HFFc6 (cell line): Measurements from ENCODE around the gene PKP3. TPM values are rescaled to one million over a fixed set of nuclear protein-coding genes. Genes with fewer than 3 reads are reported as not detected.
A peak's percentile ranks its signal among the peaks of the same experiment; 100 is the strongest.

ENCODE experiments used
- DNase-seq: peaks from one replicate; pipeline ENCODE4 v3.0.0-alpha.2; 2018
- H3K27ac Mint-ChIP-seq: 2 replicates; pipeline ENCODE4 v1.8.0; 2020; ENCODE audit warnings: mild to moderate bottlenecking, mixed read lengths
- H3K27me3 Mint-ChIP-seq: 2 replicates; pipeline ENCODE4 v1.8.0; 2021; ENCODE audit warnings: mild to moderate bottlenecking, moderate library complexity, mixed read lengths; ENCODE audit not compliant: insufficient read depth
- H3K36me3 Mint-ChIP-seq: 2 replicates; pipeline ENCODE4 v1.8.0; 2021; ENCODE audit warnings: low read depth, mixed read lengths
- H3K4me1 Mint-ChIP-seq: 2 replicates; pipeline ENCODE4 v1.8.0; 2020; ENCODE audit warnings: low read depth, mixed read lengths
- H3K4me3 Mint-ChIP-seq: 2 replicates; pipeline ENCODE4 v1.8.0; 2020; ENCODE audit warnings: mild to moderate bottlenecking, moderate library complexity, mixed read lengths
- H3K9me3 Mint-ChIP-seq: 2 replicates; pipeline ENCODE4 v1.8.0; 2020; ENCODE audit warnings: mild to moderate bottlenecking, mixed read lengths
- total RNA-seq, 6 experiments: library from RNA; stranded (reverse); fragmentation: NEBNext Ultra II Directional; extraction: Animal tissue kit (Norgen Biotek cat#: 25700); gene quantifications; 2 replicates in 1 of 6; 3 replicates in 5 of 6; pipeline ENCODE4 v1.2.3, GENCODE V29; 2021
- TF ChIP-seq, protein P1 (sequence below): fragments of 200-600 bp; sonication (generic); IDR thresholded peaks from 2 replicates; pipeline ENCODE4 v1.5.0; 2021; ENCODE audit warnings: antibody characterized with exemption, mild to moderate bottlenecking

The PKP3 gene
- total RNA-seq, 6 experiments from 2014 or later = 2.5 to 3.3 (median 2.9) TPM

DNA sequence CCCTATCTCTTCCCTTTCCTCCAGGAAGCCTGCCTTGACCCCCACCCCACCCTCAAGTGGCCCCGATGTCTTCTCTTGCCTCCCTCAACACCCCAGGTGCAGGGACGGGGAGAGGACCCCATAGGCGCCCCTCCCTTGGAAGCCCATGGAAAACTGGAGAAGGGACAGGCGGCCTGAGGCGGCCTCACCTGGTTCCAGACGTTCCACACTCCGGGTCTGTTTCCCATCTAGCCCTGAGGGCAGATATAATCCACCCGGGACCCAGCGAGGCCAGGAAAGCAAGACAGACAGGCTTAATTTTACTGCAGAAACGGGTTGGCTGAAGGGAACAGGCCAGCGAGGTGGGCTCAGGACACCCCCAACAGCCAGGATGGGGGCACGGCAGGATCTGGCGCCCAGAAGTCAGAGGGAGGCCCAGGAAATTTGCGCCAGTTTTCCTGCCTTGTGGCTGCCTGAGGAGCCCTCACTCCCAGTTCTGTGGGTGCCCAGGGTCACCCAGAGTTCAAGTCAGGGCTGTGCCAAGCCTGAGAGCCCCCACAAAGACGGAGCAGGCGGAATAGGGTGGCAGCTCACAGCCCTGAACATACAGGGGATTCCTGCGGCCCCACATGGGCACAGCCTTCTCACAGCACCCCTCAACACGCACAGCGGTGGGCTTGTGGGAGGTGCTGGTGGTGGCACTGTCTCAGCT, 23.8 kb downstream of the PKP3 start:
- peaks cover 12% of the 10 kb centered on the region for H3K4me1 Mint-ChIP-seq
- H3K27ac Mint-ChIP-seq = no peak overlapping the region
- no peaks in the 10 kb centered on the region for H3K9me3 Mint-ChIP-seq
- peaks cover 4% of the 10 kb centered on the region for H3K27me3 Mint-ChIP-seq
- no peak for DNase-seq
- H3K4me3 Mint-ChIP-seq = 0 out of 2 replicates have a peak overlapping the region, but pooled peaks have one; percentile 34
- TF ChIP-seq, protein P1, sequence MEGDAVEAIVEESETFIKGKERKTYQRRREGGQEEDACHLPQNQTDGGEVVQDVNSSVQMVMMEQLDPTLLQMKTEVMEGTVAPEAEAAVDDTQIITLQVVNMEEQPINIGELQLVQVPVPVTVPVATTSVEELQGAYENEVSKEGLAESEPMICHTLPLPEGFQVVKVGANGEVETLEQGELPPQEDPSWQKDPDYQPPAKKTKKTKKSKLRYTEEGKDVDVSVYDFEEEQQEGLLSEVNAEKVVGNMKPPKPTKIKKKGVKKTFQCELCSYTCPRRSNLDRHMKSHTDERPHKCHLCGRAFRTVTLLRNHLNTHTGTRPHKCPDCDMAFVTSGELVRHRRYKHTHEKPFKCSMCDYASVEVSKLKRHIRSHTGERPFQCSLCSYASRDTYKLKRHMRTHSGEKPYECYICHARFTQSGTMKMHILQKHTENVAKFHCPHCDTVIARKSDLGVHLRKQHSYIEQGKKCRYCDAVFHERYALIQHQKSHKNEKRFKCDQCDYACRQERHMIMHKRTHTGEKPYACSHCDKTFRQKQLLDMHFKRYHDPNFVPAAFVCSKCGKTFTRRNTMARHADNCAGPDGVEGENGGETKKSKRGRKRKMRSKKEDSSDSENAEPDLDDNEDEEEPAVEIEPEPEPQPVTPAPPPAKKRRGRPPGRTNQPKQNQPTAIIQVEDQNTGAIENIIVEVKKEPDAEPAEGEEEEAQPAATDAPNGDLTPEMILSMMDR = no peak
- no peaks in the 10 kb centered on the region for H3K36me3 Mint-ChIP-seq

DNA sequence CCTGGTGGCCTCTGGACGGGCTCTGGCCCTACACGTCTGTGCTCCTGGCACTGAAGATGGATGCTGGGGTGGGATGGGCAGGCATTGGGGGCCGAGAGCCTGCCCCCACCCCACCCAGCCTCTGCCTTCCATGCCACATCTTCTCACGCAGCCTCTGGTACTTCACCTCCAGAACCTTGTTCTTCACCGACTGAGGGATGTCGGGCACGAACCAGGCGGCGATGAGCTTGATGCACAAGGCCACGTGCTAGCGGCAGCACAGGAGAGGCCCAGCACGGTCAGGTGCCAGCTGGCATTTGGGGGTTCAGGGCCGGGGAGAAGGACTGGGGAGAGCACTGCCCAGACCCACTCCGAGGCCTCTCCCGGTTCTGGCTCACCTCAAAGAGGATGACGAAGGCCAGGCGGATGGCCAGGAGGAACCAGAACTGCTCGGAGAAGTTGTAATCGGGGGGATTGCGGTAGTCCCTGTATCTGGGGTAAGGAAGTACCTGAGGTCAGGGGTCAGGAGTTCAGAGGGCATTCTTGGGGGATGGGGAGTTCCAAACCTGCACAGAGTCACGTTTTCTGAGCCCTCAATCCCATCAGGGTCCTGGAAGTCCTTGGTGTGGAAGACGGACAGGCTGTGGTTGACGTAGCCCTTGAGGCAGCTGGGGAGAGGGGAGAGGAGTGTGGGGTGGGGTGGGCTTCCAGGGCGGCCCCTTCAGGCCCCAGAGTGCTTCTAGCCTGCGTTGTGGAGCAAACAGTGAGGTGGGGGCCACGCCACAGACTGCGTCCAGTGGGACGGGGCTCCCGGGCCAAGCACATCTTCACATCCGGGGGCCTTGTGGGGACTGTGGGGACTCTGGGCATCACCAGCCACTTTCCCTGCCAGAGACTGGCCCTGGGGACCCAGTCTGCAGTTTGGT, 24.6 kb downstream of the PKP3 start:
- Mint-ChIP-seq H3K27me3 (peaks cover 4% of the 10 kb centered on the region), H3K27ac (no peak overlapping the region), H3K4me3 (no peak overlapping the region), H3K9me3 (no peaks in the 10 kb centered on the region), H3K36me3 (no peaks in the 10 kb centered on the region), H3K4me1 (peaks cover 12% of the 10 kb centered on the region)
- TF ChIP-seq, protein P1 = no peak
- no peak for DNase-seq

DNA sequence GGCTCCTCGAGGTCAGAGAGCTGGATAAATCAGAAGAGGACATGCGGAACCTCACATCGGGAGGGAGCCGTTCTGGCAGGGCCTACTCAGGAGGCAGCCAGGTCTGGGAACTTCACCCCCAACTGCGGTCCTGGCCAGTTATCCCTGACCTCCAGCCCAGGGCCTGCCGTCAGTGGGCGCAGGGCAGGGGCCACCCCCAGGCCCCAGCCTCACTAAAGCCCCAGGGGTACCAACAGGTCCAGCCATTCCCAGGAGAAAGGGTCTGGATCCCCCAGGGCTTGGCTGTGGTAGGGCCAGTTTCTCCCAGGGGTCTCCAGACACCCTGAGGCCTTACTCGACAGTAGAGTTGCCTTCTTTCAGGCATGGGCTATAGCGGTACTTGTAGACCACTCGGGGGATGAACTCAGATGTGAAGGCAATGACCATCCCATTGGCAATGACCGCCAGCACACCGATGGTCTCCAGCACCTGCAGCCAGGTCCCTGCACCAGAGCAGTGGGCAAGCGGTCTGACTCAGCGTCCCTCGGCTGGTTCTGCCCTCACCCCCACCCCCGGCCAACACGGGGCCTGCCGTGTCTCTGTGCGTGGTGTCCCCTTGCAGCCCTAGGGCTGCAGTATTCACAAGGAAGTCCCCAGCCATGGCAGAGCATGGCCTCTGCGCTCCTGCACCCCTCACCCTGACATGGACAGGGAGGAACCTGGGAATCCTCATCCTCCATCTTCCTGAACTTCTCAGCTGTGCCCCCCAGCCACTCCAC, 25.4 kb downstream of the PKP3 start:
- H3K4me3 Mint-ChIP-seq = no peak overlapping the region
- peaks cover 12% of the 10 kb centered on the region for H3K4me1 Mint-ChIP-seq
- DNase-seq = no peak
- H3K27me3 Mint-ChIP-seq = peaks cover 4% of the 10 kb centered on the region
- TF ChIP-seq, protein P1 = no peak
- no peaks in the 10 kb centered on the region for H3K9me3 Mint-ChIP-seq
- no peak overlapping the region for H3K27ac Mint-ChIP-seq
- no peaks in the 10 kb centered on the region for H3K36me3 Mint-ChIP-seq

DNA sequence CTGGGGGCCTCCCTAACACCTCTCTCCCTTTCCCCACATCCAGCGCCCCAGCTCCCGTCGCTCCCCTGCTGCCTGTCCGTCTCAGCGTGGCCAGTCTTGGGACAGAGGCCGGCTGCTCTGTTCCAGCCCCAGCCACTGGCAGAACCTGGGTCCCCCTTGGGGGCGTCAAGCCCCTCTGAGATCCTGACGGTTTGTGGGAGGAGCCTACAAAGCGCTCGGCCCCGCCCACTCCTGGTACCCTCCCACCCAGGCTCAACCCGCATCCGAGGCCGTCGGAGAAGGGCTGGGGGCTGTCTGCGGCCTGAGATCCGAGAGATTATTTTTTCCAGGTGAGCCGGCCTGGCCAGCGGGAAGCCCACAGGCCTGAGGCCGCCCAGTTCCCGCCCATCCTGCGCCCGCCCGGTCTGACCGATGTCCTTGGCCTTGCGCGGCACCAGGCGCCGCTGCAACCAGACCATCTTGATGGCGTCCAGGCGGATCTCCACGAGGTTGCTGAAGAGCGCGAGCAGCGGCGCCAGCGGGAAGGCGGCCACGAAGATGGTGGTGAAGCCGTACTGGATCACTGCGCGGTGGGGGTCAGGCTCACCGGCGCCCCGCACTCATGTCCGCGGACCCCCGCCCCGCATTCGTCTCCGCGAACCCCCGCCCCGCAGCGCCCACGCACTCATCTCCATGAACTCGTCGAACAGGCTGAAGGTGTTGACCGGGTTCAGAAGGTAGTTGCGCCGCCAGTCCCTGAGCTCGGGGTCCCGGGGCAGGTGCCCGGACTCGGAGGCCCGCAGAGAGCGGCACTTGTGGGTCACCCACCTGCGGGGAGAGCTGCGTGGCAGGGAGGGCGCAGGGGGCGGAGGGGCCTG, 26.3 kb downstream of the PKP3 start:
- H3K27ac Mint-ChIP-seq = no peak overlapping the region
- no peak overlapping the region for H3K4me3 Mint-ChIP-seq
- H3K27me3 Mint-ChIP-seq = peaks cover 4% of the 10 kb centered on the region
- DNase-seq = no peak
- H3K36me3 Mint-ChIP-seq = no peaks in the 10 kb centered on the region
- TF ChIP-seq, protein P1 = no peak
- H3K9me3 Mint-ChIP-seq = no peaks in the 10 kb centered on the region
- peaks cover 4% of the 10 kb centered on the region for H3K4me1 Mint-ChIP-seq

DNA sequence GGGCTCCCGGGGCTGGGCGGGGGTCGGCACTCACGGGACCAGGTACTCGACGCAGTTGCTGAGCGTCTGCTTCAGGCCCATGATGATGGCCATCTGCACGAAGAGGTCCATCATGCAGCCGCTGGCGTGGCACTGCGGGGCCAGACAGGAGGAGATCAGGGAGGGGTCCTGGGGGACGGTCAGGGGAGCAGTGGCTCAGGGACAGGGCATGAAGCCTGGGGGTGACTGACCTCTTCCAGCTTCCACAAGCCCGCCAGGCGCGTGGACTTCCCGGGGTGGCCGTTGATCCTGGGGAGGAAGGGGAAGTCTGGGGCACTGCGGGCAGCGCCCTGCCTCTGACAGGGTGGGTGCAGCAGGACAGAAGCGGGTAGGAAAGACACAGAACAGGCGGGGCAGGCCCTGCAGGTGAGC, 26.9 kb downstream of the PKP3 start:
- Mint-ChIP-seq H3K4me1 (no peaks in the 10 kb centered on the region; the same call in 1 of the 2 replicates), H3K9me3 (no peaks in the 10 kb centered on the region), H3K27me3 (peaks cover 7% of the 10 kb centered on the region), H3K36me3 (no peaks in the 10 kb centered on the region), H3K4me3 (no peak overlapping the region), H3K27ac (no peak overlapping the region)
- DNase-seq = no peak
- TF ChIP-seq, protein P1 = no peak
